Activated T-cell treated with anti-CD3 and anti-CD28 coated beads, Interleukin-2, amount 50 U/mL, for 72 hours (primary cell): Measurements from ENCODE around the gene DDX3X. TPM values are rescaled to one million over a fixed set of nuclear protein-coding genes. Genes with fewer than 3 reads are reported as not detected.
"Not testable (repeated sequence)": the region's sequence is repeated elsewhere in the genome, so short reads cannot be mapped to it uniquely, and the experiment has no call there.

ENCODE experiments used
- ATAC-seq, 2 donors: fragments of 150-1000 bp; cut with Tn5 transposase; replicated peaks in 1 of 2; 2 replicates each; pipeline ENCODE4 v1.10.0; 2021; ENCODE audit warnings: moderate library complexity in 2 of 2, mild to moderate bottlenecking in 1 of 2
- DNase-seq, 2 donors: peaks; one replicate each; pipeline ENCODE4 v3.0.0; 2021 to 2022; ENCODE audit warnings: mixed read lengths in 1 of 2
- H3K27ac Mint-ChIP-seq: one replicate; pipeline ENCODE4 v1.8.0; 2022; ENCODE audit warnings: mild to moderate bottlenecking, moderate library complexity, mixed read lengths
- H3K27me3 Mint-ChIP-seq: one replicate; pipeline ENCODE4 v1.8.0; 2022; ENCODE audit warnings: low read depth, mixed read lengths
- H3K36me3 Mint-ChIP-seq, 2 donors: one replicate each; pipeline ENCODE4 v1.8.0; 2022; ENCODE audit warnings: mixed read lengths in 2 of 2, mild to moderate bottlenecking in 1 of 2; ENCODE audit not compliant: insufficient read depth in 2 of 2
- H3K4me1 Mint-ChIP-seq: one replicate; pipeline ENCODE4 v1.8.0; 2022; ENCODE audit warnings: low read depth, mixed read lengths
- H3K4me3 Mint-ChIP-seq, 2 donors: one replicate each; pipeline ENCODE4 v1.8.0; 2022; ENCODE audit warnings: mild to moderate bottlenecking in 2 of 2, mixed read lengths in 2 of 2, moderate library complexity in 2 of 2
- H3K9me3 Mint-ChIP-seq, 2 donors: one replicate each; pipeline ENCODE4 v1.8.0; 2022; ENCODE audit warnings: mixed read lengths in 2 of 2
- total RNA-seq, 2 donors: library from RNA; stranded (reverse); gene quantifications; one replicate each; pipeline ENCODE4 v1.2.3, GENCODE V29; 2022

DDX3X gene
- total RNA-seq, 2 donors from 2014 or later = 251 to 419 TPM

GRCh38 chrX:41389311-41389888 is 55.4 kb downstream of the DDX3X start:
- Mint-ChIP-seq H3K27me3 (no peaks in the 10 kb centered on the region), H3K9me3 (no peaks in the 10 kb centered on the region), H3K4me1 (peaks cover 21% of the 10 kb centered on the region), H3K36me3 (peaks cover 0 to 1% of the 10 kb centered on the region in 2 donors), H3K4me3 (no peak overlapping the region), H3K27ac (no peak overlapping the region)
- no peak for ATAC-seq
- DNase-seq = no peak

- not testable (repeated sequence) for H3K36me3 Mint-ChIP-seq, H3K4me3 Mint-ChIP-seq, H3K27me3 Mint-ChIP-seq, ATAC-seq, H3K27ac Mint-ChIP-seq, DNase-seq, H3K9me3 Mint-ChIP-seq
- peaks cover 12% of the 10 kb centered on the region for H3K4me1 Mint-ChIP-seq
These were observed 56.6 kb downstream of the DDX3X start for GRCh38 chrX:41390576-41390975.

GRCh38 chrX:41391606-41392005 is 57.6 kb downstream of the DDX3X start:
- no peaks in the 10 kb centered on the region for H3K9me3 Mint-ChIP-seq
- no peaks in the 10 kb centered on the region for H3K36me3 Mint-ChIP-seq
- no peak overlapping the region for H3K27ac Mint-ChIP-seq
- no peak overlapping the region for H3K4me3 Mint-ChIP-seq
- ATAC-seq (no peak), DNase-seq (no peak)
- no peaks in the 10 kb centered on the region for H3K27me3 Mint-ChIP-seq
- peaks cover 5% of the 10 kb centered on the region for H3K4me1 Mint-ChIP-seq

- H3K27me3 Mint-ChIP-seq = no peaks in the 10 kb centered on the region
- H3K4me1 Mint-ChIP-seq = no peaks in the 10 kb centered on the region
- ATAC-seq (no peak), DNase-seq (no peak)
- no peak overlapping the region for H3K27ac Mint-ChIP-seq
- no peaks in the 10 kb centered on the region for H3K9me3 Mint-ChIP-seq
- no peaks in the 10 kb centered on the region for H3K36me3 Mint-ChIP-seq
- no peak overlapping the region for H3K4me3 Mint-ChIP-seq
These were observed 60.3 kb downstream of the DDX3X start for GRCh38 chrX:41394293-41394692.

GRCh38 chrX:41397219-41397618 is 63.3 kb downstream of the DDX3X start:
- H3K4me1 Mint-ChIP-seq = no peaks in the 10 kb centered on the region
- no peaks in the 10 kb centered on the region for H3K27me3 Mint-ChIP-seq
- H3K4me3 Mint-ChIP-seq = no peak overlapping the region
- ATAC-seq (no peak), DNase-seq (no peak)
- no peaks in the 10 kb centered on the region for H3K9me3 Mint-ChIP-seq
- H3K27ac Mint-ChIP-seq = no peak overlapping the region
- no peaks in the 10 kb centered on the region for H3K36me3 Mint-ChIP-seq

- Mint-ChIP-seq H3K27me3 (no peaks in the 10 kb centered on the region), H3K4me3 (no peak overlapping the region)
- ATAC-seq = no peak
These were observed 63.8 kb downstream of the DDX3X start for GRCh38 chrX:41397768-41398167.

GRCh38 chrX:41402556-41402955 is 68.6 kb downstream of the DDX3X start:
- not testable (repeated sequence) for ATAC-seq, DNase-seq, H3K27me3 Mint-ChIP-seq, H3K9me3 Mint-ChIP-seq, H3K36me3 Mint-ChIP-seq, H3K27ac Mint-ChIP-seq, H3K4me3 Mint-ChIP-seq, H3K4me1 Mint-ChIP-seq

More at GRCh38 chrX:41397768-41398167, 63.8 kb downstream of the DDX3X start:
- Mint-ChIP-seq H3K36me3 (no peaks in the 10 kb centered on the region), H3K9me3 (no peaks in the 10 kb centered on the region), H3K4me1 (no peaks in the 10 kb centered on the region), H3K27ac (no peak overlapping the region)
- DNase-seq = no peak

- no peak for ATAC-seq
- Mint-ChIP-seq H3K4me1 (no peaks in the 10 kb centered on the region), H3K27me3 (no peaks in the 10 kb centered on the region), H3K36me3 (no peaks in the 10 kb centered on the region), H3K4me3 (no peak overlapping the region), H3K27ac (no peak overlapping the region), H3K9me3 (no peaks in the 10 kb centered on the region)
- DNase-seq = no peak
These were observed 71.6 kb downstream of the DDX3X start for GRCh38 chrX:41405551-41405950.

GRCh38 chrX:41406201-41406600 is 72.2 kb downstream of the DDX3X start:
- H3K4me3 Mint-ChIP-seq = no peak overlapping the region
- ATAC-seq (no peak), DNase-seq (no peak)
- no peak overlapping the region for H3K27ac Mint-ChIP-seq
- peaks cover 4% of the 10 kb centered on the region for H3K27me3 Mint-ChIP-seq
- H3K9me3 Mint-ChIP-seq = no peaks in the 10 kb centered on the region
- H3K4me1 Mint-ChIP-seq = peaks cover 3% of the 10 kb centered on the region
- H3K36me3 Mint-ChIP-seq = no peaks in the 10 kb centered on the region

GRCh38 chrX:41407816-41408215 is 73.9 kb downstream of the DDX3X start:
- ATAC-seq (no peak), DNase-seq (no peak)
- no peak overlapping the region for H3K4me3 Mint-ChIP-seq
- no peak overlapping the region for H3K27ac Mint-ChIP-seq
- peaks cover 5% of the 10 kb centered on the region for H3K27me3 Mint-ChIP-seq
- no peaks in the 10 kb centered on the region for H3K36me3 Mint-ChIP-seq
- H3K9me3 Mint-ChIP-seq = no peaks in the 10 kb centered on the region
- peaks cover 6% of the 10 kb centered on the region for H3K4me1 Mint-ChIP-seq

GRCh38 chrX:41408576-41408975 is 74.6 kb downstream of the DDX3X start:
- DNase-seq (no peak), ATAC-seq (no peak)
- H3K9me3 Mint-ChIP-seq = no peaks in the 10 kb centered on the region
- peaks cover 5% of the 10 kb centered on the region for H3K27me3 Mint-ChIP-seq
- H3K4me1 Mint-ChIP-seq = peaks cover 6% of the 10 kb centered on the region
- H3K27ac Mint-ChIP-seq = no peak overlapping the region
- H3K36me3 Mint-ChIP-seq = no peaks in the 10 kb centered on the region
- H3K4me3 Mint-ChIP-seq = no peak overlapping the region

GRCh38 chrX:41409006-41409405 is 75.0 kb downstream of the DDX3X start:
- Mint-ChIP-seq H3K27ac (no peak overlapping the region), H3K27me3 (peaks cover 5% of the 10 kb centered on the region), H3K36me3 (no peaks in the 10 kb centered on the region), H3K4me3 (no peak overlapping the region), H3K4me1 (peaks cover 6% of the 10 kb centered on the region), H3K9me3 (no peaks in the 10 kb centered on the region)
- ATAC-seq (no peak), DNase-seq (no peak)

- not testable (repeated sequence) for DNase-seq, ATAC-seq, H3K27me3 Mint-ChIP-seq, H3K9me3 Mint-ChIP-seq, H3K4me3 Mint-ChIP-seq, H3K36me3 Mint-ChIP-seq, H3K27ac Mint-ChIP-seq, H3K4me1 Mint-ChIP-seq
These were observed 77.3 kb downstream of the DDX3X start for GRCh38 chrX:41411222-41411621.

- Mint-ChIP-seq H3K36me3 (no peaks in the 10 kb centered on the region), H3K4me1 (peaks cover 6% of the 10 kb centered on the region), H3K27ac (no peak overlapping the region), H3K27me3 (peaks cover 5% of the 10 kb centered on the region), H3K4me3 (no peak overlapping the region), H3K9me3 (no peaks in the 10 kb centered on the region)
- no peak for DNase-seq
- no peak for ATAC-seq
These were observed 78.5 kb downstream of the DDX3X start for GRCh38 chrX:41412261-41413081.
